M059J (cell line): Measurements from ENCODE around the gene CD200R1. TPM values are rescaled to one million over a fixed set of nuclear protein-coding genes. Genes with fewer than 3 reads are reported as not detected.

Experiments
- DNase-seq: peaks from one replicate; pipeline ENCODE4 v3.0.0-alpha.2; 2012; ENCODE audit warnings: low read depth
- total RNA-seq: library from RNA; depleted of rRNA; stranded (reverse); fragments of >200 nt; shearing (Covaris generic); gene quantifications from 2 replicates; pipeline ENCODE4 v1.2.3, GENCODE V29; 2014

Gene CD200R1
- total RNA-seq, 1 experiment from 2014 or later, result 0.12 TPM

DNA sequence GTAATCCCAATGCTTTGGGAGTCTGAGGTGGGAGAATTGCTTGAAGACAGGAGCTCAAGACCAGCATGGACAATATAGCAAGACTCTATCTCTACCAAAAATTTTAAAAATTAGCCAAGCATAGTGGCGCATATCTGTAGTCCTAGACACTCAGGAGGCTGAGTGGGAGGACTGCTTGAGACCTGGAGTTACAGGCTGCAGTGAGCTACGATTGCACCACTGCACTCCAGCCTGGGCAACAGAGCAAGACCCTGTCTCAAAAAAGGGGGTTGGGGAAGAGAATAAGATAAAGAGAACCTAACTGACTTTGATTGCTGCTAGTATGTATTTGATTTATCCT lies 755 bp downstream of the CD200R1 start:
- DNase-seq, result no peak

GRCh38 chr3:112973325-112974177 lies 1.4 kb downstream of the CD200R1 start:
- DNase-seq, result no peak

DNA sequence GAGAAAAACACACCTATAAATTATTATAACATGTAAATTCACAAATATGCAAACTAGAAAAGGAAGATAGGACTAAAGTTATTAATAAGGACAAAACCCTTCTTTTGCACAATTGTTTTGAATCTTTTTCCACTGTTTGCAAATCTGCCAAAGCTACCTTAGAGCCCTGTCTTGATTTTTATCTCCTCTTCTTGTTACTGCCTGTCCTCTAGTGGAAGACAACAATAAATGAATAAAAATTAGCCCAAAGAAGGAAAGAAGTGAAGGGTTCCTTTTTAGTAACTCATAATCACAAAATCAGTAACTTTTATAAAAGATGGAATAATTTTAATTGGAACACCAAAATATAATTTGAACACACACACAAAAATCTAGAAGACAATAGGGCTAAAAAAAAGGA lies 2.7 kb downstream of the CD200R1 start:
- no peak for DNase-seq

- no peak for DNase-seq
These were observed 7.1 kb downstream of the CD200R1 start for GRCh38 chr3:112967828-112968227.

GRCh38 chr3:112967425-112967824 lies 7.5 kb downstream of the CD200R1 start:
- no peak for DNase-seq

DNA sequence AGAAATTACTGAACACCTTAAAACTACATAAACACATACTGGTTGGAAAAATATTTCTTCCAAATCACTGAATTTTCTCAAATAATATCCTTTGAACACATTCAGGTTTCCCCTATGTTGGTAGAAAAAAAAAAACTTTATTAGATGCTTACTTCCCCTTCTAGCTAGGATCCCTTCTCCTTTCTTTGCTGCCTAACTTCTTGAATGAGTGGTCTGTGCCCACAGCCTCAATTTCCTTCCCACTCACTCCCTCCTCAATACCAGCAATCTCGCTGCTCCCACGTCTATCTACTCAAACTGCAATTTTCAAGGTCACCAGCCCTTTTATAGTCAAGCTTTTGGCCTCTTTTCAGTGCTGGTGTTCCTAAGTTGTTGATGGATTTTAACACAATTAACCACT lies 8.3 kb downstream of the CD200R1 start:
- DNase-seq, result no peak

GRCh38 chr3:112965656-112966055 lies 9.2 kb downstream of the CD200R1 start:
- DNase-seq, result no peak

DNA sequence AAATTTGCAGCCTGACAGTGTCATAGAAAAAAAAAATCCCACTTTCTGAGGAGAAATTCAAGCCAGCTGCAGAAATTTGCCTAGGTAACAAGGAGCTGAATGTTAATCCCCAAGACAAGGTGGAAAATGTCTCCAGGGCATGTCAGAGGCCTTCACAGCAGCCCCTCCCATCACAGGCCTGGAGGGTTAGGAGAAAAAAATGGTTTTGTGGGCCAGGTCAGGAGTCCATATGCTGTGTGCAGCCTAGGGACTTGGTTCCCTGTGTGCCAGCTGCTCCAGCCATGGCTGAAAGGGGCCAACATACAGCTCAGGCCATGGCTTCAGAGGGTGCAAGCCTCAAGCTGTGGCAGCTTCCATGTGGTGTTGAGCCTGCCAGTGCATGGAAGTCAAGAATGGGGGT lies 11.2 kb downstream of the CD200R1 start:
- no peak for DNase-seq

- DNase-seq, result no peak
These were observed 15.9 kb downstream of the CD200R1 start for GRCh38 chr3:112958811-112959560.

GRCh38 chr3:112956351-112956750 lies 18.6 kb downstream of the CD200R1 start:
- no peak for DNase-seq

GRCh38 chr3:112948346-112948838 lies 26.5 kb downstream of the CD200R1 start:
- DNase-seq, result no peak

- DNase-seq, result no peak
These were observed 43.0 kb downstream of the CD200R1 start for GRCh38 chr3:112931736-112932521.

DNA sequence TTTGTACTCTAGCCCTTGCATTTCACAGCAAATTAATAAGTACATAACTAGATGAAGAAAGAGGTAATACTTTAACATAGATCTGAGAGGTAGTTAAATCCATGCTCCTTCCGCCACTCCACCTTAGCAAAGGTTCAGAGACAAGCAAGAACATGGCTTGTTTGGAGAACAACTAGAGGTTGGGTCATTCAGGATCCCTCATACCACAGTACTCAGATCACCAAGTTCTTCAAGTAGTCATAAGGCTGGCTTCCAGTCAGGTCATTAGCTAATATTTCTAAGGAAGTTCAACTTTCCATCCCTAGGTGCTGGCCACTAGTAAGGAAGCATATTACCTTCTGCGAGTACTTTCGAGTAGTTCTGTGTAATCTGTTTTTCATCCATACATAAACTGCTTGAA lies 44.1 kb downstream of the CD200R1 start:
- DNase-seq, result no peak

- DNase-seq, result peak; percentile 54
These were observed 48.9 kb downstream of the CD200R1 start for GRCh38 chr3:112925969-112926368.

GRCh38 chr3:112925560-112925959 lies 49.3 kb downstream of the CD200R1 start:
- no peak for DNase-seq

- DNase-seq, result peak; percentile 40
These were observed 55.4 kb downstream of the CD200R1 start for GRCh38 chr3:112919541-112919940.

DNA sequence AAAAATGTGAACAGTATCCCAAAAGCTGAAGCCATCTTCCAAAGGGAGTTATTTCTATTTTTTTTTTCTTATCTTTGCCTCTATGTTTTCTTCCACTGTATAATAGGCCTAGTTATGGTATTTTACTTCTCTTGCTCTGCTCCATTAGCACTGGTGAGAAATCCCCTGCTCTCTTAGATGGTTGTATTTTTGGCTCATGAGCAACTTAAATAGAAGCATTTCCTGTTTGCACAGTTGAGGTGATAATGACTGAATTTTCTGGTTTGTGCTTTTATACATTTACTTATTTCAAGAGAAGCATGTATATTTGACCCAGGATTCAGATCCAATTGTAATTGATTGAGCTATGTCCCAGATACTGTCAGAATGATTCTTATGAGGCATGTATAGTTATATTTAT lies 66.7 kb downstream of the CD200R1 start:
- DNase-seq, result no peak

- no peak for DNase-seq
These were observed 70.1 kb downstream of the CD200R1 start for GRCh38 chr3:112904786-112905185.

DNA sequence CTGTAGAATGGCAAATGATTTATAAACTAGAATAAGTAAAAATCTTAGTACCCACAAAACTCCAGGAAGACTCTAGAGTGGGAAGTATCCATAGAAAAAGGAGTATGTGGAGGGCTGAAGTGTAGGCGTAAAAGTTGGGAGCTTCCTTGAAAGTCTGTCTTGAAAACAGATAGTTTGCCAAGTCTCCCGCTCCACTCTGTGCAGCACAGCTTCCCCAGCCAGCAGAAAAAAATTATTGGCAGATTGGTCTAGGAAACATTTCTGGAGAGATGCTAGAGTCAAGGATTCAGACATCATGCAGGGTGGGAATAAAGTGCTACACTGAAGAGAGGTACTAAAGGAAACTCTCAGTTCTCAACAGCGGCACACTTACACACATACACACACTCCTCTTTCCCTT lies 74.8 kb downstream of the CD200R1 start:
- DNase-seq, result no peak

GRCh38 chr3:112897791-112898190 lies 77.1 kb downstream of the CD200R1 start:
- DNase-seq, result no peak

DNA sequence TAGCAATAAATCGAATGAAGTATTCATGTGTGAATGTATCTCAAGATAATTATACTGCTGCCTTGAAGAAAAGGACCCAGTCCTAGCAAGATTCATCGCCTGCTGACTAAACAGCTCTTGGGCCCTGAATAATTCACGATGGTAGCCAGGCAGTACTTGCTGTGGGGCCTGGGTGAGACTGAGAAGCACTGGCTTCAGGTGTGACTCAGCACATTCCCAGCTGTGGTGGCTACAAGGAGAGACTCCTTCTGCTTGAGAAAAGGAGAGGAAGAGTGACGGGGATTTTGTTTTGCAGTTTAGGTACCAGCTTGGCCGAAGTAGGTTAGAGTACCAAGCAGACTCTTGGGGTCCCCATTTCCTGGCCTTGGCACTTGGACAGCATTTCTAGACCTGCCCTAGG lies 80.6 kb downstream of the CD200R1 start:
- peak; percentile 92 for DNase-seq

GRCh38 chr3:112889357-112889756 lies 85.5 kb downstream of the CD200R1 start:
- DNase-seq, result peak; percentile 9
